ENCODE results near the gene HIBADH.
A peak's percentile ranks its signal among the peaks of the same experiment; 100 is the strongest.

HIBADH gene

GRCh38 chr7:27560706-27561235 is 101.9 kb downstream of the HIBADH start:
- Mint-ChIP-seq H3K4me1 (ENCODE audit: low read depth in 2 of 2) (no peaks in the 10 kb centered on the region), H3K27me3 (no peaks in the 10 kb centered on the region), H3K4me3 (no peak overlapping the region), H3K27ac (no peak overlapping the region), H3K9me3 (peaks cover 0 to 3% of the 10 kb centered on the region in 2 donors), H3K36me3 (ENCODE audit: insufficient read depth) (no peaks in the 10 kb centered on the region)
- DNase-seq, result no peak
- no peak for ATAC-seq (replicated peaks)

- DNase-seq (no peak), ATAC-seq (replicated peaks) (no peak)
- Mint-ChIP-seq H3K27ac (no peak overlapping the region), H3K4me3 (no peak overlapping the region), H3K4me1 (ENCODE audit: low read depth in 2 of 2) (no peaks in the 10 kb centered on the region), H3K36me3 (ENCODE audit: insufficient read depth) (no peaks in the 10 kb centered on the region), H3K27me3 (no peaks in the 10 kb centered on the region), H3K9me3 (no peaks in the 10 kb centered on the region)
These were observed 107.0 kb downstream of the HIBADH start for GRCh38 chr7:27555670-27556069.

- H3K4me3 Mint-ChIP-seq, result no peak overlapping the region
- H3K4me1 Mint-ChIP-seq (ENCODE audit: low read depth in 2 of 2), result no peaks in the 10 kb centered on the region
These were observed 107.9 kb downstream of the HIBADH start for GRCh38 chr7:27554826-27555225.

GRCh38 chr7:27553273-27553672 is 109.4 kb downstream of the HIBADH start:
- H3K27ac Mint-ChIP-seq, result no peak overlapping the region

More at GRCh38 chr7:27554826-27555225, 107.9 kb downstream of the HIBADH start:
- no peaks in the 10 kb centered on the region for H3K36me3 Mint-ChIP-seq (ENCODE audit: insufficient read depth)
- H3K27me3 Mint-ChIP-seq, result no peaks in the 10 kb centered on the region
- DNase-seq (no peak), ATAC-seq (replicated peaks) (no peak)
- H3K9me3 Mint-ChIP-seq, result no peaks in the 10 kb centered on the region
- no peak overlapping the region for H3K27ac Mint-ChIP-seq

GRCh38 chr7:27551803-27552400 is 110.8 kb downstream of the HIBADH start:
- H3K36me3 Mint-ChIP-seq (ENCODE audit: insufficient read depth), result no peaks in the 10 kb centered on the region
- H3K4me3 Mint-ChIP-seq, result no peak overlapping the region

More at GRCh38 chr7:27553273-27553672, 109.4 kb downstream of the HIBADH start:
- Mint-ChIP-seq H3K4me3 (no peak overlapping the region), H3K9me3 (no peaks in the 10 kb centered on the region), H3K4me1 (ENCODE audit: low read depth in 2 of 2) (no peaks in the 10 kb centered on the region), H3K36me3 (ENCODE audit: insufficient read depth) (no peaks in the 10 kb centered on the region), H3K27me3 (no peaks in the 10 kb centered on the region)
- ATAC-seq (replicated peaks) (no peak), DNase-seq (no peak)

GRCh38 chr7:27549606-27550005 is 113.1 kb downstream of the HIBADH start:
- Mint-ChIP-seq H3K36me3 (ENCODE audit: insufficient read depth) (no peaks in the 10 kb centered on the region), H3K9me3 (no peaks in the 10 kb centered on the region), H3K4me3 (no peak overlapping the region), H3K4me1 (ENCODE audit: low read depth in 2 of 2) (no peaks in the 10 kb centered on the region), H3K27me3 (no peaks in the 10 kb centered on the region), H3K27ac (peak overlapping the region in 1 of 2 donors; percentile 27)
- ATAC-seq (replicated peaks) (no peak), DNase-seq (no peak)

More at GRCh38 chr7:27551803-27552400, 110.8 kb downstream of the HIBADH start:
- Mint-ChIP-seq H3K27ac (no peak overlapping the region), H3K9me3 (no peaks in the 10 kb centered on the region), H3K4me1 (ENCODE audit: low read depth in 2 of 2) (no peaks in the 10 kb centered on the region), H3K27me3 (no peaks in the 10 kb centered on the region)
- ATAC-seq (replicated peaks) (no peak), DNase-seq (no peak)

GRCh38 chr7:27548304-27548703 is 114.4 kb downstream of the HIBADH start:
- H3K36me3 Mint-ChIP-seq (ENCODE audit: insufficient read depth), result no peaks in the 10 kb centered on the region
- no peak for ATAC-seq (replicated peaks)
- no peak overlapping the region for H3K27ac Mint-ChIP-seq
- DNase-seq, result no peak
- H3K4me1 Mint-ChIP-seq (ENCODE audit: low read depth in 2 of 2), result no peaks in the 10 kb centered on the region
- H3K9me3 Mint-ChIP-seq, result no peaks in the 10 kb centered on the region
- H3K27me3 Mint-ChIP-seq, result no peaks in the 10 kb centered on the region
- no peak overlapping the region for H3K4me3 Mint-ChIP-seq

- ATAC-seq (replicated peaks) (no peak), DNase-seq (no peak)
- Mint-ChIP-seq H3K36me3 (ENCODE audit: insufficient read depth) (peaks cover 8% of the 10 kb centered on the region), H3K4me3 (no peak overlapping the region), H3K27me3 (no peaks in the 10 kb centered on the region), H3K4me1 (ENCODE audit: low read depth in 2 of 2) (no peaks in the 10 kb centered on the region), H3K9me3 (no peaks in the 10 kb centered on the region), H3K27ac (peak overlapping the region in 1 of 2 donors; percentile 0)
These were observed 115.3 kb downstream of the HIBADH start for GRCh38 chr7:27547401-27547800.

- peaks cover 14% of the 10 kb centered on the region for H3K36me3 Mint-ChIP-seq (ENCODE audit: insufficient read depth)
- H3K27me3 Mint-ChIP-seq, result no peaks in the 10 kb centered on the region
- no peaks in the 10 kb centered on the region for H3K4me1 Mint-ChIP-seq (ENCODE audit: low read depth in 2 of 2)
- no peak overlapping the region for H3K27ac Mint-ChIP-seq
- ATAC-seq (replicated peaks), result no peak
- H3K9me3 Mint-ChIP-seq, result no peaks in the 10 kb centered on the region
- DNase-seq, result no peak
- no peak overlapping the region for H3K4me3 Mint-ChIP-seq
These were observed 116.1 kb downstream of the HIBADH start for GRCh38 chr7:27546610-27547009.

GRCh38 chr7:27535795-27536194 is 126.9 kb downstream of the HIBADH start:
- H3K27me3 Mint-ChIP-seq, result no peaks in the 10 kb centered on the region
- H3K4me3 Mint-ChIP-seq, result no peak overlapping the region
- no peak overlapping the region for H3K27ac Mint-ChIP-seq
- peaks cover 5% of the 10 kb centered on the region for H3K36me3 Mint-ChIP-seq (ENCODE audit: insufficient read depth)
- no peak for DNase-seq
- no peak for ATAC-seq (replicated peaks)
- no peaks in the 10 kb centered on the region for H3K4me1 Mint-ChIP-seq (ENCODE audit: low read depth in 2 of 2)
- no peaks in the 10 kb centered on the region for H3K9me3 Mint-ChIP-seq

- no peaks in the 10 kb centered on the region for H3K27me3 Mint-ChIP-seq
- H3K36me3 Mint-ChIP-seq (ENCODE audit: insufficient read depth), result peaks cover 6% of the 10 kb centered on the region
- ATAC-seq (replicated peaks), result no peak
These were observed 129.0 kb downstream of the HIBADH start for GRCh38 chr7:27533652-27534081.

GRCh38 chr7:27532314-27532713 is 130.4 kb downstream of the HIBADH start:
- H3K9me3 Mint-ChIP-seq, result no peaks in the 10 kb centered on the region
- peaks cover 6% of the 10 kb centered on the region for H3K36me3 Mint-ChIP-seq (ENCODE audit: insufficient read depth)
- H3K4me1 Mint-ChIP-seq (ENCODE audit: low read depth in 2 of 2), result no peaks in the 10 kb centered on the region
- DNase-seq (no peak), ATAC-seq (replicated peaks) (no peak)
- no peaks in the 10 kb centered on the region for H3K27me3 Mint-ChIP-seq
- no peak overlapping the region for H3K4me3 Mint-ChIP-seq
- no peak overlapping the region for H3K27ac Mint-ChIP-seq

More at GRCh38 chr7:27533652-27534081, 129.0 kb downstream of the HIBADH start:
- H3K4me3 Mint-ChIP-seq, result no peak overlapping the region
- H3K9me3 Mint-ChIP-seq, result no peaks in the 10 kb centered on the region
- DNase-seq, result no peak
- no peak overlapping the region for H3K27ac Mint-ChIP-seq
- H3K4me1 Mint-ChIP-seq (ENCODE audit: low read depth in 2 of 2), result no peaks in the 10 kb centered on the region

- Mint-ChIP-seq H3K27me3 (no peaks in the 10 kb centered on the region), H3K4me3 (no peak overlapping the region), H3K4me1 (ENCODE audit: low read depth in 2 of 2) (no peaks in the 10 kb centered on the region), H3K36me3 (ENCODE audit: insufficient read depth) (peaks cover 12% of the 10 kb centered on the region), H3K9me3 (no peaks in the 10 kb centered on the region), H3K27ac (no peak overlapping the region)
- no peak for DNase-seq
- no peak for ATAC-seq (replicated peaks)
These were observed 135.4 kb downstream of the HIBADH start for GRCh38 chr7:27527348-27527714.

- Mint-ChIP-seq H3K9me3 (no peaks in the 10 kb centered on the region), H3K36me3 (ENCODE audit: insufficient read depth) (peaks cover 12% of the 10 kb centered on the region), H3K27ac (no peak overlapping the region)
These were observed 135.9 kb downstream of the HIBADH start for GRCh38 chr7:27526611-27527347.

More at GRCh38 chr7:27526611-27527347, 135.9 kb downstream of the HIBADH start:
- no peak for ATAC-seq (replicated peaks)
- no peaks in the 10 kb centered on the region for H3K4me1 Mint-ChIP-seq (ENCODE audit: low read depth in 2 of 2)
- no peak overlapping the region for H3K4me3 Mint-ChIP-seq
- no peaks in the 10 kb centered on the region for H3K27me3 Mint-ChIP-seq
- no peak for DNase-seq
